GM19463 (cell line): ENCODE data around the gene PNMA8C.
"Not testable (repeated sequence)": the region's sequence is repeated elsewhere in the genome, so short reads cannot be mapped to it uniquely, and the experiment has no call there.

Experiments used
- ATAC-seq: cut with Tn5 transposase; IDR thresholded peaks from one replicate; pipeline ENCODE4 v1.9.1; 2021; ENCODE audit warnings: mild to moderate bottlenecking, moderate library complexity; ENCODE audit not compliant: unreplicated experiment

The PNMA8C gene

GRCh38 chr19:46390866-46391265, 37.9 kb downstream of the PNMA8C start:
- ATAC-seq = no peak

GRCh38 chr19:46390121-46390858, 38.4 kb downstream of the PNMA8C start:
- no peak for ATAC-seq

- no peak for ATAC-seq
These were observed 40.2 kb downstream of the PNMA8C start for GRCh38 chr19:46388311-46389095.

GRCh38 chr19:46387713-46388130, 41.0 kb downstream of the PNMA8C start:
- no peak for ATAC-seq

- ATAC-seq = no peak
These were observed 41.6 kb downstream of the PNMA8C start for GRCh38 chr19:46386996-46387712.

- no peak for ATAC-seq
These were observed 42.6 kb downstream of the PNMA8C start for GRCh38 chr19:46386151-46386550.

GRCh38 chr19:46385636-46386035, 43.1 kb downstream of the PNMA8C start:
- ATAC-seq = no peak

GRCh38 chr19:46384396-46384795, 44.3 kb downstream of the PNMA8C start:
- ATAC-seq = no peak

- ATAC-seq = no peak
These were observed 44.9 kb downstream of the PNMA8C start for GRCh38 chr19:46383846-46384245.

GRCh38 chr19:46383171-46383815, 45.4 kb downstream of the PNMA8C start:
- ATAC-seq = no peak

GRCh38 chr19:46381756-46382345, 46.9 kb downstream of the PNMA8C start:
- ATAC-seq = no peak

- ATAC-seq = no peak
These were observed 47.4 kb downstream of the PNMA8C start for GRCh38 chr19:46381346-46381745.

GRCh38 chr19:46380690-46381089, 48.0 kb downstream of the PNMA8C start:
- no peak for ATAC-seq

GRCh38 chr19:46378268-46378667, 50.5 kb downstream of the PNMA8C start:
- no peak for ATAC-seq

- no peak for ATAC-seq
These were observed 52.2 kb downstream of the PNMA8C start for GRCh38 chr19:46376241-46377153.

GRCh38 chr19:46375476-46376067, 53.2 kb downstream of the PNMA8C start:
- ATAC-seq = not testable (repeated sequence)
